NCI-H2081 (cell line): ENCODE measurements around the gene ARID2.

Experiments used
- DNase-seq, 2 experiments: peaks; one replicate each; lab custom pipeline; 2025; lab: John Stamatoyannopoulos, UW

The ARID2 gene

GRCh38 chr12:45933504-45933903 is 204.0 kb downstream of the ARID2 start:
- DNase-seq = no peak

- peak; percentile 66 to 86 for DNase-seq
Observed at GRCh38 chr12:45934956-45935355, 205.4 kb downstream of the ARID2 start.

- no peak for DNase-seq
Observed at GRCh38 chr12:45938566-45938965, 209.1 kb downstream of the ARID2 start.

GRCh38 chr12:45939759-45940158 is 210.3 kb downstream of the ARID2 start:
- DNase-seq = no peak

GRCh38 chr12:45944771-45945170 is 215.3 kb downstream of the ARID2 start:
- no peak for DNase-seq

GRCh38 chr12:45946435-45946834 is 216.9 kb downstream of the ARID2 start:
- DNase-seq = no peak

- DNase-seq = no peak
Observed at GRCh38 chr12:45948546-45948945, 219.0 kb downstream of the ARID2 start.
